H1 (cell line): ENCODE results near the gene TRAF3. TPM values are rescaled to one million over a fixed set of nuclear protein-coding genes. Genes with fewer than 3 reads are reported as not detected.

Source experiments
- BRCA1 ChIP-seq: IDR thresholded peaks from 2 replicates; pipeline ENCODE4 v1.6.1; 2012; ENCODE audit warnings: low read depth, low read length, improper control_type of control experiment
- JUND ChIP-seq: IDR thresholded peaks from 2 replicates; pipeline ENCODE4 v1.6.1; 2011; ENCODE audit warnings: mild to moderate bottlenecking, improper control_type of control experiment, low read length
- MAFK ChIP-seq: IDR thresholded peaks from 2 replicates; pipeline ENCODE4 v1.6.1; 2012; ENCODE audit warnings: low read depth, mild to moderate bottlenecking, improper control_type of control experiment, low read length
- NRF1 ChIP-seq: IDR thresholded peaks from 2 replicates; pipeline ENCODE4 v1.6.1; 2011; ENCODE audit warnings: mild to moderate bottlenecking, low read depth, low read length, improper control_type of control experiment
- SP1 ChIP-seq: IDR thresholded peaks from 2 replicates; pipeline ENCODE4 v1.6.1; 2011; ENCODE audit warnings: low read depth, low read length
- TAF7 ChIP-seq: optimal IDR thresholded peaks from 2 replicates; pipeline ENCODE3; 2011; ENCODE audit warnings: low read depth, mild to moderate bottlenecking, inconsistent platforms, low read length, moderate library complexity, borderline replicate concordance
- polyA plus RNA-seq, 7 experiments: library from polyadenylated mRNA; depleted of rRNA in 3 of 7; stranded (reverse) in 5 of 7; unstranded in 2 of 7; fragments of >200 nt in 5 of 7; fragments of 200-250 nt in 2 of 7; gene quantifications; 1 replicate in 5 of 7; 2 replicates in 1 of 7; 4 replicates in 1 of 7; pipeline versions ENCODE4 v1.2.1 to v1.2.3, GENCODE V29; 2011 to 2013; ENCODE audit warnings: missing spikeins in 2 of 7, mixed read lengths in 2 of 7
- total RNA-seq: library from RNA; stranded (reverse); fragmentation: NEBNext Ultra II Directional; extraction: Animal tissue kit (Norgen Biotek cat#: 25700); gene quantifications from 2 replicates; pipeline ENCODE4 v1.2.1, GENCODE V29; 2021
- TF ChIP-seq, protein P1 (sequence below): fragments of 300-600 bp; sonication (generic); IDR thresholded peaks from 2 replicates; pipeline ENCODE4 v1.7.1; 2012; ENCODE audit warnings: low read length, moderate library complexity, mild to moderate bottlenecking, inconsistent platforms; ENCODE audit not compliant: insufficient replicate concordance

The TRAF3 gene
- total and polyA plus RNA-seq, 2 of the 8 experiments (the other 6 are each of a cell fraction or from before 2014, with no cell fraction given): 5.8 to 12.1 TPM

DNA sequence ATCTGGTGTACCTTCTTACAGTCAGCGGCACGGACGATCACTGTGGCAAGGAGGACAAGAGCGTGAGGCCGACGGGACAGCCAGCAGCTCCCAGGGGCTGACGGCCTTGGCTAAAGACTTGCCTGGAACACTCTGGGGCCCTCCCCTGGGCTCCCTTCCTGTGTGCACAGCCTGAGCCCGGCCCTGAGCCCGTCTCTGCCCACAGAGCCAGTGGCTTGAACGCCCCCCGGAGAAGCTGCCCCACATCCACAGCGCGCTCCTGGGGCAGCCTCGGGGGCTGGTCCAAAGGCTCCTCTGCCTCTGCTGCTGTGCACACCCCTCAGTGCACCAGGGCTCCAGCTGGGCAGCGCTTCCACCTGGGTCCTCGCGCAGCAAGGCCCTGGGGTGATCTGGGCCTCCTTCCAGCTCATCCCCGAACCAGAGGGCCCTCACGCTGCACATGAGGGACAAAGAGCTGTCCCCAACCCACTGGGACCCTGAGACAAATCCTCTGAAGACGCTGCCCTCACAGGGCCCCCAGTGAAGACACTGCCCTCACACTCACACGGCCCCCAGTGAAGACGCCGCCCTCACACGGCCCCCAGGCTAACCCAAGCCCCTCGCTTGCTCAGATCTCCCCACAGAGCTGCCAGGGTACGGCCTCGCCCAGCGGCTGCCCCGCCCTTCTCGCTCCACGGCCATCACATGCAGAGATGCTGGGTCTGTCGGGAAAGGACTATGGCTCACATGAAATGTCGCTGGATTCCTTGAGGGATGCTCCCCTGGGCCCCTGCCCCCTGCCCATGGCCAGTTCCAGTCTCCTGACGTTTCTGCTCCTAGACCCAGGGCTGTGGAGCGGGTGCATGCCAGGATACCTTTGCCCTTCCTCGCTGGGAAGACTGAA is 167.4 kb downstream of the TRAF3 start (continued):
- TF ChIP-seq, protein P1, sequence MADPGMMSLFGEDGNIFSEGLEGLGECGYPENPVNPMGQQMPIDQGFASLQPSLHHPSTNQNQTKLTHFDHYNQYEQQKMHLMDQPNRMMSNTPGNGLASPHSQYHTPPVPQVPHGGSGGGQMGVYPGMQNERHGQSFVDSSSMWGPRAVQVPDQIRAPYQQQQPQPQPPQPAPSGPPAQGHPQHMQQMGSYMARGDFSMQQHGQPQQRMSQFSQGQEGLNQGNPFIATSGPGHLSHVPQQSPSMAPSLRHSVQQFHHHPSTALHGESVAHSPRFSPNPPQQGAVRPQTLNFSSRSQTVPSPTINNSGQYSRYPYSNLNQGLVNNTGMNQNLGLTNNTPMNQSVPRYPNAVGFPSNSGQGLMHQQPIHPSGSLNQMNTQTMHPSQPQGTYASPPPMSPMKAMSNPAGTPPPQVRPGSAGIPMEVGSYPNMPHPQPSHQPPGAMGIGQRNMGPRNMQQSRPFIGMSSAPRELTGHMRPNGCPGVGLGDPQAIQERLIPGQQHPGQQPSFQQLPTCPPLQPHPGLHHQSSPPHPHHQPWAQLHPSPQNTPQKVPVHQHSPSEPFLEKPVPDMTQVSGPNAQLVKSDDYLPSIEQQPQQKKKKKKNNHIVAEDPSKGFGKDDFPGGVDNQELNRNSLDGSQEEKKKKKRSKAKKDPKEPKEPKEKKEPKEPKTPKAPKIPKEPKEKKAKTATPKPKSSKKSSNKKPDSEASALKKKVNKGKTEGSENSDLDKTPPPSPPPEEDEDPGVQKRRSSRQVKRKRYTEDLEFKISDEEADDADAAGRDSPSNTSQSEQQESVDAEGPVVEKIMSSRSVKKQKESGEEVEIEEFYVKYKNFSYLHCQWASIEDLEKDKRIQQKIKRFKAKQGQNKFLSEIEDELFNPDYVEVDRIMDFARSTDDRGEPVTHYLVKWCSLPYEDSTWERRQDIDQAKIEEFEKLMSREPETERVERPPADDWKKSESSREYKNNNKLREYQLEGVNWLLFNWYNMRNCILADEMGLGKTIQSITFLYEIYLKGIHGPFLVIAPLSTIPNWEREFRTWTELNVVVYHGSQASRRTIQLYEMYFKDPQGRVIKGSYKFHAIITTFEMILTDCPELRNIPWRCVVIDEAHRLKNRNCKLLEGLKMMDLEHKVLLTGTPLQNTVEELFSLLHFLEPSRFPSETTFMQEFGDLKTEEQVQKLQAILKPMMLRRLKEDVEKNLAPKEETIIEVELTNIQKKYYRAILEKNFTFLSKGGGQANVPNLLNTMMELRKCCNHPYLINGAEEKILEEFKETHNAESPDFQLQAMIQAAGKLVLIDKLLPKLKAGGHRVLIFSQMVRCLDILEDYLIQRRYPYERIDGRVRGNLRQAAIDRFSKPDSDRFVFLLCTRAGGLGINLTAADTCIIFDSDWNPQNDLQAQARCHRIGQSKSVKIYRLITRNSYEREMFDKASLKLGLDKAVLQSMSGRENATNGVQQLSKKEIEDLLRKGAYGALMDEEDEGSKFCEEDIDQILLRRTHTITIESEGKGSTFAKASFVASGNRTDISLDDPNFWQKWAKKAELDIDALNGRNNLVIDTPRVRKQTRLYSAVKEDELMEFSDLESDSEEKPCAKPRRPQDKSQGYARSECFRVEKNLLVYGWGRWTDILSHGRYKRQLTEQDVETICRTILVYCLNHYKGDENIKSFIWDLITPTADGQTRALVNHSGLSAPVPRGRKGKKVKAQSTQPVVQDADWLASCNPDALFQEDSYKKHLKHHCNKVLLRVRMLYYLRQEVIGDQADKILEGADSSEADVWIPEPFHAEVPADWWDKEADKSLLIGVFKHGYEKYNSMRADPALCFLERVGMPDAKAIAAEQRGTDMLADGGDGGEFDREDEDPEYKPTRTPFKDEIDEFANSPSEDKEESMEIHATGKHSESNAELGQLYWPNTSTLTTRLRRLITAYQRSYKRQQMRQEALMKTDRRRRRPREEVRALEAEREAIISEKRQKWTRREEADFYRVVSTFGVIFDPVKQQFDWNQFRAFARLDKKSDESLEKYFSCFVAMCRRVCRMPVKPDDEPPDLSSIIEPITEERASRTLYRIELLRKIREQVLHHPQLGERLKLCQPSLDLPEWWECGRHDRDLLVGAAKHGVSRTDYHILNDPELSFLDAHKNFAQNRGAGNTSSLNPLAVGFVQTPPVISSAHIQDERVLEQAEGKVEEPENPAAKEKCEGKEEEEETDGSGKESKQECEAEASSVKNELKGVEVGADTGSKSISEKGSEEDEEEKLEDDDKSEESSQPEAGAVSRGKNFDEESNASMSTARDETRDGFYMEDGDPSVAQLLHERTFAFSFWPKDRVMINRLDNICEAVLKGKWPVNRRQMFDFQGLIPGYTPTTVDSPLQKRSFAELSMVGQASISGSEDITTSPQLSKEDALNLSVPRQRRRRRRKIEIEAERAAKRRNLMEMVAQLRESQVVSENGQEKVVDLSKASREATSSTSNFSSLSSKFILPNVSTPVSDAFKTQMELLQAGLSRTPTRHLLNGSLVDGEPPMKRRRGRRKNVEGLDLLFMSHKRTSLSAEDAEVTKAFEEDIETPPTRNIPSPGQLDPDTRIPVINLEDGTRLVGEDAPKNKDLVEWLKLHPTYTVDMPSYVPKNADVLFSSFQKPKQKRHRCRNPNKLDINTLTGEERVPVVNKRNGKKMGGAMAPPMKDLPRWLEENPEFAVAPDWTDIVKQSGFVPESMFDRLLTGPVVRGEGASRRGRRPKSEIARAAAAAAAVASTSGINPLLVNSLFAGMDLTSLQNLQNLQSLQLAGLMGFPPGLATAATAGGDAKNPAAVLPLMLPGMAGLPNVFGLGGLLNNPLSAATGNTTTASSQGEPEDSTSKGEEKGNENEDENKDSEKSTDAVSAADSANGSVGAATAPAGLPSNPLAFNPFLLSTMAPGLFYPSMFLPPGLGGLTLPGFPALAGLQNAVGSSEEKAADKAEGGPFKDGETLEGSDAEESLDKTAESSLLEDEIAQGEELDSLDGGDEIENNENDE: no peak
- TF ChIP-seq TAF7: no peak
- TF ChIP-seq NRF1: no peak
- TF ChIP-seq SP1: no peak
- no peak for TF ChIP-seq BRCA1
- TF ChIP-seq MAFK: no peak
- no peak for TF ChIP-seq JUND
